ENCODE results near the gene FARS2.

DNA sequence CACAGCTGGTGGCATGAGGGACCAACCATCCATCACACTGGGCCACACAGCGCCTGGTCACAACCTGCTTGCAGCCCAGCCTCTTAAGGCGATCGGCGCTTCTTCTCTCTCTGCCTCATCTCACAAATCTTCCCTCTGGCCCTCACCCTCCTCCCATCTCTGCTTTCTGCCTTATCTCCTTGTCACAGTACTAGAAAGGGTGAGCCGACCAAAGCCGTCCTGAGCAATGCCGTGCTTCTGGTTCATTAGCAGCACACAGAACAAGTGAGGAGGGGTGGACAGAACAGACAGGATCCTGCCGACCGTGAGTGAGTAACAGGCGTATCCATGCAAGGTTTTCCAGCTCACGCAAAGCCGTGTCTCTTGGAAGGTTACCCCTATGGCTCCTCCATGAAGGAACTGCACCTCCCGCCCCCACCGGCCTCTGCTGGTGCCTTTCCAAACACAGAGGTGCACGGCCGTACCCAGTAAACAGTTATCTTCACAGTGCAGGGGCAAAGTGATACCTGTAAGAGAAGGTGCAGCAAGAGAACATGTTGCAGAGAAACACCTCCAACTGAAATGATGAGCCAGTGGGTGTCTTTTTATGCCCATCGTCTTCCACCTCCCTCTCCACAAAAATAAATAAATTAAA lies 331.7 kb downstream of the FARS2 start:
- TF ChIP-seq, protein P1, sequence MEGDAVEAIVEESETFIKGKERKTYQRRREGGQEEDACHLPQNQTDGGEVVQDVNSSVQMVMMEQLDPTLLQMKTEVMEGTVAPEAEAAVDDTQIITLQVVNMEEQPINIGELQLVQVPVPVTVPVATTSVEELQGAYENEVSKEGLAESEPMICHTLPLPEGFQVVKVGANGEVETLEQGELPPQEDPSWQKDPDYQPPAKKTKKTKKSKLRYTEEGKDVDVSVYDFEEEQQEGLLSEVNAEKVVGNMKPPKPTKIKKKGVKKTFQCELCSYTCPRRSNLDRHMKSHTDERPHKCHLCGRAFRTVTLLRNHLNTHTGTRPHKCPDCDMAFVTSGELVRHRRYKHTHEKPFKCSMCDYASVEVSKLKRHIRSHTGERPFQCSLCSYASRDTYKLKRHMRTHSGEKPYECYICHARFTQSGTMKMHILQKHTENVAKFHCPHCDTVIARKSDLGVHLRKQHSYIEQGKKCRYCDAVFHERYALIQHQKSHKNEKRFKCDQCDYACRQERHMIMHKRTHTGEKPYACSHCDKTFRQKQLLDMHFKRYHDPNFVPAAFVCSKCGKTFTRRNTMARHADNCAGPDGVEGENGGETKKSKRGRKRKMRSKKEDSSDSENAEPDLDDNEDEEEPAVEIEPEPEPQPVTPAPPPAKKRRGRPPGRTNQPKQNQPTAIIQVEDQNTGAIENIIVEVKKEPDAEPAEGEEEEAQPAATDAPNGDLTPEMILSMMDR (conservative IDR thresholded peaks at IDR 0.05; ENCODE audit: low read length) = no peak
- no peak for TF ChIP-seq EZH2phosphoT487 (IDR thresholded peaks at IDR 0.05; ENCODE audit: borderline replicate concordance, low read depth, low read length)
